Amygdala (tissue), 56 donors: ENCODE measurements around the gene LOXL3.
A peak's percentile ranks its signal among the peaks of the same experiment; 100 is the strongest.

Source experiments
- DNase-seq, 56 donors: peaks; one replicate each; lab custom pipeline; 2025; lab: John Stamatoyannopoulos, UW

Gene LOXL3

GRCh38 chr2:74553892-74554819 is at the start of gene LOXL3, which contains the start of gene DOK1:
TSS of gene LOXL3 (minus strand) at chr2:74553942. CDS start at chr2:74552634, 1,308 bp downstream.
TSS of gene DOK1 (plus strand) at chr2:74554720. CDS start at chr2:74554755, 35 bp downstream.
- DNase-seq, result peak in 48 of 56 donors; percentile 26 to 88 (median 58)

- no peak for DNase-seq
Measured at GRCh38 chr2:74602586-74603281, 49.0 kb upstream of the LOXL3 start.

- DNase-seq, result no peak
Measured at GRCh38 chr2:74599676-74600075, 45.9 kb upstream of the LOXL3 start.

GRCh38 chr2:74597410-74597809 is 43.7 kb upstream of the LOXL3 start:
- no peak for DNase-seq

GRCh38 chr2:74596584-74596983 is 42.8 kb upstream of the LOXL3 start:
- no peak for DNase-seq

- DNase-seq, result no peak
Measured at GRCh38 chr2:74593826-74594772, 40.4 kb upstream of the LOXL3 start.

- no peak for DNase-seq
Measured at GRCh38 chr2:74588664-74589063, 34.9 kb upstream of the LOXL3 start.

GRCh38 chr2:74587664-74588277 is 34.0 kb upstream of the LOXL3 start:
- peak in 30 of 56 donors; percentile 4 to 75 (median 22) for DNase-seq

GRCh38 chr2:74585406-74586185 is 31.9 kb upstream of the LOXL3 start:
- DNase-seq, result peak in 7 of 56 donors; percentile 6 to 33 (median 13)

- no peak for DNase-seq
Measured at GRCh38 chr2:74584088-74584645, 30.4 kb upstream of the LOXL3 start.

- no peak for DNase-seq
Measured at GRCh38 chr2:74583504-74583903, 29.8 kb upstream of the LOXL3 start.

GRCh38 chr2:74582184-74582583 is 28.4 kb upstream of the LOXL3 start:
- DNase-seq, result no peak

- DNase-seq, result no peak
Measured at GRCh38 chr2:74581463-74581862, 27.7 kb upstream of the LOXL3 start.

- DNase-seq, result no peak
Measured at GRCh38 chr2:74578408-74578807, 24.7 kb upstream of the LOXL3 start.

GRCh38 chr2:74577448-74577847 is 23.7 kb upstream of the LOXL3 start:
- DNase-seq, result no peak

GRCh38 chr2:74576863-74577229 is 23.1 kb upstream of the LOXL3 start:
- peak in 4 of 56 donors; percentile 12 to 42 (median 22) for DNase-seq

GRCh38 chr2:74576211-74576862 is 22.6 kb upstream of the LOXL3 start:
- DNase-seq, result no peak

GRCh38 chr2:74575320-74575719 is 21.6 kb upstream of the LOXL3 start:
- DNase-seq, result no peak
